ENCODE measurements around the gene USH1C.

USH1C gene

GRCh38 chr11:17574141-17575091 lies 30.2 kb upstream of the USH1C start:
- H3K27ac ChIP-seq: no peak overlapping the region
- TF ChIP-seq CTCF (conservative IDR thresholded peaks at IDR 0.05) (no peak), ZFX (IDR thresholded peaks at IDR 0.05) (no peak)

DNA sequence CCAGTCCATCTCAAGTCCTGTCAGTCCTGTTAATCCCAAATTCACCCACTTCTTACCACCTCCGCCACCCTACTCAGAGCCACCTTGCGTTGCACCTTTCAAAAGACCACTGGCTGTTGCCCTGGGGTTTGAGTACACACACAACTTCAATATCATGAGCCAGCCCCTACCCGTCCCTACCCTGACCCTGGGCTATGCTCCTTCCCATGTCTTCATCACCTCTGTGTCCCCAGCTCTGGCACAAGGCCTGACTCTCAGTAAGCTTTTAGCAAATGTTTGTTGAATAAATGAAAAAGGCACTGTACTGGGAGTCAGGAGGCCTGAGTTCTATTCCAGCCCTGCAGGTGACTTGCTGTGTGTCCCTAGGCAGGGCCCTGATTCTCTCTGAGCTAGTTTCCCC lies 29.3 kb upstream of the USH1C start:
- TF ChIP-seq ZFX (IDR thresholded peaks at IDR 0.05) (no peak), CTCF (conservative IDR thresholded peaks at IDR 0.05) (no peak)
- H3K27ac ChIP-seq: no peak overlapping the region

DNA sequence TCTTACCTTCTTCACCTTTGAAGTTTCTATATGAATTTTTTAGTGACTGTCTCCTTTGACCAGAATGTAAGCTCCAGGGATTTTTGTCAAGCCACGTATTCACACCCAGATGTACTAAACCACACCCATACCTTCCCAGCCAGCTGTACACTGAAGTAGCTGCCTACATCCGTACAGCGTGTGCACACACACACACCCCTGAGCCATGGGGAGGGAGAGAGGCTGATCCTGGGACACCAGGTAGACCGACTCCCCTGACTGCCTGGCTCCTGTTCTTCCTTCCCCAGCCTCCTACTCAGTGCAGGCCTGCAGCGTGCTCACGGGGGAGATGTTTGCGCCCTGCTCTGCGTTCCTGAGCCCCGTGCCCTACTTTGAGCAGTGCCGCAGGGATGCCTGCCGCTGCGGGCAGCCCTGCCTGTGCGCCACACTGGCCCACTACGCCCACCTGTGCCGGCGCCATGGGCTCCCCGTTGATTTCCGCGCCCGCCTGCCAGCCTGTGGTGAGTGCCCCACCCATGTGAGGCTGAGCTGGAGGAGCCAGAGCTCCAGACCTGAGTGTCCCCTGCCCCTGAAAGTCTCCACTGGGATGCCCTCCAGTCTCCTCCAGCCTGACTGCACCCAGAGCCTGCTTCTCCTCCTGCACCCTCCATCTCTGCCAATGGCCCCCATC lies 28.7 kb upstream of the USH1C start:
- no peak overlapping the region for H3K27ac ChIP-seq
- no peak for TF ChIP-seq CTCF (conservative IDR thresholded peaks at IDR 0.05)
- TF ChIP-seq ZFX (IDR thresholded peaks at IDR 0.05): no peak

- TF ChIP-seq CTCF (conservative IDR thresholded peaks at IDR 0.05) (no peak), ZFX (IDR thresholded peaks at IDR 0.05) (no peak)
Observed at GRCh38 chr11:17572359-17572690, 28.1 kb upstream of the USH1C start.

DNA sequence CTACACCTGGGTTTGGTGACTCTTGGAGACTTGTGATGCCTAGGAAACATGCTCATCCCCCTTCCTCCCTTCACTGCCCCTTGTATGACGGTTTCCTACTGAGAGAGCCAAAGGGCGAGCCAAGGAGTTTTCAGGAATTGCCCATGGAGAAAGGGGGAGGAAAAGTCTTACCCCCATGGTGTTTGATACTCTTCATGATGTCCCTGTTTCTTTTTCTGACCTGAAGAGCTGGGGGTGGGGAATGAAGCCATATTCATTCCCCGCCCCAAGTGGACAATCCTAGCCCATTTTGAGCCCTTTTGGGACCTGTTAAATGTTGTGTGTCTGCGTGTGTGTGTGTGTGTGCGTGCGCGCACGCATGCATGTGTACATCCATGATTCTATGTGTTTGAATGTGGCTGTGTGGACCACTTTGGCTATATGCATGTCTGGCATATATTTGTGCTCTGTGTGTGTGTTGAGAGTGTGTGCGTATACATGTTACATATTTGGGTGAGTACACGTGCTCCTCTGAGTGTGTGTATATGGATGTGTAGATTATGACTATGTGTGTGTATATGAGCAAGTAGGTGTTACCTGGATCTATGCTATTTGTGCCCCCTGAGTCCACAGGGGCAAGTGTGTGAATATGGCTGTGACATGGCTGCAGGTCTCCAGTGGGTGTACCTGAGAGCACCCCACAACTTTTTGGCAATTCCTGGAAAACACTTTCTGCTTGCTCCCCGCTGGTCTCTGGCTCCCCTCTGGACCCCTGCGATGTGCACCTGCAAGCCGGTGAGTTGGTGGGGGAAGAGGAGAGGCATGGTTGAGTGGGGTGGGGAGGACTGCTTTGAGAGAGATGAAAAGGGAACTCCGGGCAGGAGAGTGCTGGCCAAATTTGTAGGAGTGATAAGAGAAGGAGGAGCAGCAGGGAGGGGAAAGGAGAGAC lies 27.5 kb upstream of the USH1C start:
- TF ChIP-seq CTCF (conservative IDR thresholded peaks at IDR 0.05): no peak
- TF ChIP-seq ZFX (IDR thresholded peaks at IDR 0.05): no peak
- H3K27ac ChIP-seq: no peak overlapping the region

More at GRCh38 chr11:17572359-17572690, 28.1 kb upstream of the USH1C start:
- no peak overlapping the region for H3K27ac ChIP-seq

- TF ChIP-seq ZFX (IDR thresholded peaks at IDR 0.05) (no peak), CTCF (conservative IDR thresholded peaks at IDR 0.05) (no peak)
- no peak overlapping the region for H3K27ac ChIP-seq
Observed at GRCh38 chr11:17570034-17570433, 25.8 kb upstream of the USH1C start.

Data from C4-2B (cell line).